ENCODE data around the gene FHL2.

- no peak for TF ChIP-seq CTCF (IDR thresholded peaks at IDR 0.05)
- no peak for TF ChIP-seq POLR2AphosphoS5 (IDR thresholded peaks at IDR 0.05)
Measured at GRCh38 chr2:105446501-105446900, 47.6 kb upstream of the FHL2 start.
